Measurements from ENCODE around the gene TMEM91.

TMEM91 gene

GRCh38 chr19:41412953-41413352 is 36.6 kb downstream of the TMEM91 start:
- no peak for DNase-seq

DNA sequence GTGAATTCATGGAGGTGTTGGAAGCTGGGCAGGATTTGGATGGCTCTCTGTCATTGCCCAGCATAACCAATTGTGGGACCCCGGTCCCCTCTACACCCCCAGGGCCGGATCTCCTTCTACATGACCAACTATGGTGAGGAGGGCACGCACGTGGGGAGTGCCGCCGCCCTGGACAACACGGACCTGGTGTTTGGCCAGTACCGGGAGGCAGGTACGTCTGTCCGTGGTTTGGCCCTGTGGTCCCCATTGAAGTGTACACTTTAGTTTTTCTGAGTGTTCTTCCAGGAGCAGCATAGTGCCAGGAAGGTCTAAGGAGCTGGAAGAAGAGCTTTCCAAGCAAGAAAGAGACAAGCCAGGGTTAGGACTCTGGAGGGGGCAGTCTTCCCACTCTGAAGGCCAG is 37.6 kb downstream of the TMEM91 start:
- DNase-seq = no peak

DNA sequence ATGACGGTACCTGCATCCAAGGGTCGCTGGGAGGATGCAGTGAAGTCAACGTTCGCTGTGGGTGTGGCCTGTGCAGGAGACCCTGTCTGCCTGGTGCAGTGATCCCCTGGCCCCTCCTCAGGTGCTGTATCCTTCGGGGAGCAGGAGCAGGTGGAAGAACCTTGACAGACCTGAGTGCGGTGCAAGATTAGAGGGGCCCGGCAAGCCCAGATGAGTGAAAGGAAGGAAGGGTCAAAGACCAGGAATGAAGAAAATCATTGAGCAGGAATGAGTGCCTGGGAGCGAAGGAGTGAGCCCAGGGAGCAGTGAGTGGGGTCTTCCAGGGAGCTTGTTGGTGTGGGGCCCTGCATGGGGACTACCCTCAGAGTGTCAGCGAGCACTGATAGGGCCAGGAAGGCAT is 38.1 kb downstream of the TMEM91 start:
- DNase-seq = no peak

DNA sequence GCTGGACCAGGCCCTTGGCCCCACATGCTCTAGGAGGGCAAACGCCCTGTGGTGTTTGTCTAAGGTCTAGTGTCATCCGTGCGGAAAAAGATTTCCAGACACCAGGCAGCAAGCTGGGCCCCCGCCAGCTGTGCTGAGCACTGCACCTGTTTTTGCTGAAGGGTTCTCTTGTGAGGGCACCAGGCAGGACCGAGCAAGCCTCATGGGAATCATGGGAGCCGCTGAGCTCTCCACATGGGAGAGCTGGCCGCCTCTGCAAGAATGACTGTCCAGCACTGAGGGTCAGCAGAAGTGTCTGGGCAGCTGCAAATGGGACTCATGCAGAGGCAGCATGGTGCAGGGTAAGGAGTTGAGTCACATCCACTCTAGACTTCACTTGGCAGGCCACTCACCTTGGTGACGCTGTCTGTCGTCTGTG is 38.8 kb downstream of the TMEM91 start:
- no peak for DNase-seq

- DNase-seq = no peak
Observed at GRCh38 chr19:41416194-41416674, 39.9 kb downstream of the TMEM91 start.

DNA sequence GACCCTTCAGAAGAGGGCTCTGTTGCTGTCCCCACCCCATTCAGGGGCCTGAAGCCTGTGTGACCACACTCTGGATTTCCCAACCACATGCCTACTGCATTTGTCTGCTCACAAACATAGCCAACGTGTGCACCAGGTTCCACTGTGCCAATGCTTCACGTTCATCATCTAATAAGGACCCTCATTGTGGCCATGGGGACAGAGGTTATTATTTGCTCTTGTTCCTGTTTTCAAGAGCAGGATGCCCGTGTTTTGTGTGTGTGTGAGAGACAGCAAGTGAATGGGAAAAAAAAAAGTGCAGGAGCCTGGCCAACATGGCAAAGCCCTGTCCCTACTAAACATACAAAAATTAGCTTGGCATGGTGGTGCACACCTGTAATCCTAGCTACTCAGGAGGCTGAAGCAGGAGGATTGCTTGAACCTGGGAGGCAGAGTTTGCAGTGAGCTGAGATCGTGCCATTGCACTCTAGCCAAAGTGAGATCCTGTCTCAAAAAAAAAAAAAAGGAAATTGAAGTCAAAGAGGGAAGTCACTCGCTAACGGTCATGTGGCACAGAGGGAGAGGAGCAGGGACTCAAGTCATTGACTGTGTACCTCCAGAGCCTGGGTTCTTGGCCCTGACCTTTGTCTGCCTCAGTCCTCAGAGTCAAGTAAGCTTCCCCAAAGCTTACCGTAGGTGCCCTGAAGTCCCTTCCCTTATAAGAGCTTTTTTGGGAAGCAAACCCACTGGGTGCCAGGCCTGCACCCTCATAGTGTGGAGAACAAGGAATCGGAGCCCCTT is 44.0 kb downstream of the TMEM91 start:
- DNase-seq = no peak

GRCh38 chr19:41421314-41421713 is 45.0 kb downstream of the TMEM91 start:
- DNase-seq = no peak

- no peak for DNase-seq
Observed at GRCh38 chr19:41421973-41422372, 45.6 kb downstream of the TMEM91 start.

GRCh38 chr19:41422456-41422855 is 46.1 kb downstream of the TMEM91 start:
- no peak for DNase-seq

GRCh38 chr19:41422955-41423354 is 46.6 kb downstream of the TMEM91 start:
- DNase-seq = no peak

- DNase-seq = no peak
Observed at GRCh38 chr19:41424335-41425173, 48.2 kb downstream of the TMEM91 start.

DNA sequence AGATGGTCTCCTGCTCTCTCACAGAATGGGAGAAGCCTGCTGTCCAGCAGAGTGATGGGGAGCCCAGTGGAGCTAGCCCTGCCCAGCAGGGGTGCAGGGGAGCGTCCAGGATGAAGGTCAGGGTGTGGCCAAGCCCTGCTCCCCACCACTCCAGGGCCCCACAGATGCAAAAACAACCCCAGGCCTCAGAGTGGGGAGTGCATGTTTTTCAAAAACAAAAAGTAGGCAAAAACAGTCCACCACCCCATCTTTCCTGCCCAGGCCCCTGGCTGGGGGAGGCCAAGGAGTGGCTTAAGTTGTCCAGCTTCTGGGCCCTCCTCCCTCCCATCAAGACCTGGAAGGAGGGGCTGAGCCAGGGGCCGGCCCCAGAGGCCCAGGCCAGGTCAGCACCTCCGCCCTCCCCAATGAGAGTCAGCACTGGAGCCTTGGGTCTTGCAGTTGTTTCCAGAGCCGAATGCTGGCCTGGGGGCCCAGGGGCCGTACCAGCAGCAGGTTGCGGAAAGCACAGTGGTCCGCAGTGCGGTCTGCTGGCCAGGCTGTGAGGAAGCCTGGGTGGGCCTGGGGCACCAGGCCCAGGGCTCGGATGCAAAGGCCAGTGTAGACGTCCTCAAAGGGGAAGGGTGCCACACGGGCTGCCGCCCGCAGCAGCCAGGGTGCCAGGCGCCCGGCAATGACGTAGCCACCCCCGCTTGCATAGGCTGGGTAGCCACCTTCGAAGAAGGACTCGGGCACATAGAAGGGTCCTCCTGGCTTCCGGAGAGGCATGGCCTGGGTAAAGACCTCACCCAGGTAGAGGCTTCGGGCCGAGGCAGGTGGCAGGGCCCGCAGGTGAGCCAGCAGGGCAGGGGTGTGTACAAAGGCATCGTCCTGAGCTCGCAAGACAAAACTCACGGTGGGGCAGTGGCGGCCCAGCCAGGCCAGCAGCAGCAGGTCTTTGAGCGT is 49.1 kb downstream of the TMEM91 start:
- no peak for DNase-seq

GRCh38 chr19:41426116-41426841 is 49.9 kb downstream of the TMEM91 start:
- no peak for DNase-seq

GRCh38 chr19:41426952-41427646 is 50.8 kb downstream of the TMEM91 start, which contains the start of gene B3GNT8:
B3GNT8 (minus strand) TSS chr19:41427374; CDS start chr19:41426778, 596 bp downstream.
- peak; percentile 68 for DNase-seq

DNA sequence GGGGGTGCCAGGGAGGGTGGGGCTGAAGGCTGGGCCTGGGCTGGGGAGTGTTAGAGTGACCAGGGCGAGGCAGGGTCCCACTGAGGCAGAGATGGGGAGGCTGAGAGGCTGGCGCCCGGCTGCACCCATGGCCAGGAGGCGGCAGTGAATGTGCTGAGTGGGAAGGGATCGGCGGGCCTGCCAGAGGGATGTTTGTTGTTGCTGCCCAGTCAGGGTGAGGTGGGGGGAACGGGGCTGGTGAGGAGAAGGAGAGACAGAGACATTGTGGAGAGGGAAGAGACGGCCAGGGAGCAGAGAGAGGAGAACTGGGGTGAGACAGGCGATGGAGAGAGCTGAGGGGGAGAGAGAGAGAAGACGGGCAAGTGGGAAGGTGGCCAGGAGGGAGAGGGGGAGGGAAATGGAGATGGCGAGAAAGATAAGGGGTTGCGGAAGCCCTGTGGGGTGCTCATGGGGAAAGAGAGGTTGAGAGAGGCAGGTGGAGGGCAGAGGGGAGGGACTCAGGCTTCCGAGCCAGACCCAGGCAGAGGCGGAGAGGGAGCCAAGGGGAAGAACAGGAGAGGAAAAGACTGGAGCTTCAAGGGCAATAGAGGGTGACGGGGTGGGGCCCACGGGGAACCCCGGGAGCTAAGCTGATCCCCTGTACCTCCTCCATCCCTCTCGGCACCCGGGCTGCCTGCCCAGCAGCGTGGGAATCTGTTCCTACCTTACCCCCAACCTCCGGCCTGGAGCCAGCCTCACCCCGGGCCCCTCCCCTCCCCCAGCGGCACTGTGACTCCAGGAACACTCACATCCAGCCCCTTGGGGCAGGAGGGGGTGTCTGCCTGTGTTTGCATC is 51.5 kb downstream of the TMEM91 start:
- peak; percentile 58 for DNase-seq

- no peak for DNase-seq
Observed at GRCh38 chr19:41428481-41428859, 52.1 kb downstream of the TMEM91 start.

GRCh38 chr19:41430922-41431321 is 54.6 kb downstream of the TMEM91 start:
- no peak for DNase-seq

GRCh38 chr19:41431426-41432386 is 55.4 kb downstream of the TMEM91 start:
- no peak for DNase-seq

- no peak for DNase-seq
Observed at GRCh38 chr19:41433171-41433570, 56.8 kb downstream of the TMEM91 start.

All from stimulated activated CD8-positive, alpha-beta memory T cell treated with anti-CD3 and anti-CD28 coated beads, Interleukin-4, amount 100 ng/mL, for 48 hours (primary cell).